Gastroesophageal sphincter (tissue), 4 donors: ENCODE measurements around the gene ATP5F1A. TPM values are rescaled to one million over a fixed set of nuclear protein-coding genes. Genes with fewer than 3 reads are reported as not detected.

Source experiments
- ATAC-seq: fragments of 150-250 bp; one replicate; pipeline ENCODE4 v1.9.1; 2016; ENCODE audit warnings: mild to moderate bottlenecking, moderate library complexity
- H3K27ac ChIP-seq, 4 donors: fragments of 200-600 bp; sonication (generic) in 3 of 4; 1 replicate in 3 of 4; 2 replicates in 1 of 4; pipeline ENCODE4 v1.5.1; 2016 to 2019
- H3K27me3 ChIP-seq: fragments of 200-600 bp; sonication (generic); one replicate; pipeline ENCODE4 v1.5.1; 2019
- H3K36me3 ChIP-seq, 2 donors: fragments of 200-600 bp; sonication (generic); one replicate each; pipeline ENCODE4 v1.5.1; 2019; ENCODE audit warnings: control low read depth in 1 of 2
- H3K4me1 ChIP-seq, 3 donors: fragments of 200-600 bp; sonication (generic); 1 replicate in 2 of 3; 2 replicates in 1 of 3; pipeline ENCODE4 v1.5.1; 2016 to 2019; ENCODE audit warnings: control low read depth in 2 of 3
- H3K4me3 ChIP-seq, 2 donors: fragments of 200-600 bp; sonication (generic); one replicate each; pipeline ENCODE4 v1.5.1; 2019; ENCODE audit warnings: mild to moderate bottlenecking in 1 of 2, moderate library complexity in 1 of 2
- H3K9me3 ChIP-seq, 3 donors: fragments of 200-600 bp; sonication (generic); one replicate each; pipeline ENCODE4 v1.5.1; 2017 to 2019; ENCODE audit warnings: control low read depth in 2 of 3
- CTCF ChIP-seq, 4 experiments: fragments of 200-600 bp in 2 of 4; fragments of 450-650 bp in 2 of 4; sonication (generic) in 1 of 4; IDR thresholded peaks; one replicate each; pipeline ENCODE4 v1.5.1; 2017 to 2019; ENCODE audit warnings: antibody characterized with exemption in 4 of 4, mild to moderate bottlenecking in 2 of 4, moderate library complexity in 2 of 4
- EP300 ChIP-seq: sonication (generic); formaldehyde crosslinking; IDR thresholded peaks from one replicate; pipeline ENCODE4 v1.6.1; 2017; ENCODE audit warnings: antibody characterized with exemption, mild to moderate bottlenecking
- POLR2A ChIP-seq, 2 donors: fragments of 450-650 bp; IDR thresholded peaks; one replicate each; pipeline ENCODE4 v1.6.1; 2017; ENCODE audit warnings: antibody characterized with exemption in 2 of 2, mild to moderate bottlenecking in 2 of 2, moderate library complexity in 1 of 2
- POLR2AphosphoS5 ChIP-seq: sonication (generic); formaldehyde crosslinking; IDR thresholded peaks from one replicate; pipeline ENCODE4 v1.6.1; 2017; ENCODE audit warnings: antibody characterized with exemption
- WGBS, 2 donors: methylation state at CpG; one replicate each; pipeline ENCODE4 v1.1.5; 2018; ENCODE audit warnings: low coverage in 1 of 2; 5-methylcytosine and 5-hydroxymethylcytosine counted together
- total RNA-seq, 4 donors: library from RNA; depleted of rRNA; stranded (reverse); fragments of >200 nt; gene quantifications; one replicate each; pipeline ENCODE4 v1.1.0, GENCODE V29; 2016

ATP5F1A gene
- total RNA-seq, 4 donors from 2014 or later: 461 to 688 (median 605) TPM

GRCh38 chr18:46109386-46109785 lies 11.3 kb upstream of the ATP5F1A start:
- 79 to 91% methylated on average over 4 to 5 of the region's 5 CpGs for WGBS, 2 donors
- Histone ChIP-seq H3K27me3 (no peaks in the 10 kb centered on the region), H3K4me3 (no peak overlapping the region), H3K9me3 (no peaks in the 10 kb centered on the region), H3K4me1 (peaks cover 0 to 15% (median 0%) of the 10 kb centered on the region in 3 donors), H3K27ac (no peak overlapping the region), H3K36me3 (peaks cover 0 to 43% of the 10 kb centered on the region in 2 donors)
- no peak for ATAC-seq
- TF ChIP-seq POLR2AphosphoS5: no peak
- no peak for TF ChIP-seq EP300
- TF ChIP-seq CTCF (IDR thresholded peaks at IDR 0.05): no peak
- no peak for TF ChIP-seq POLR2A (IDR thresholded peaks at IDR 0.05)

- Histone ChIP-seq H3K36me3 (peaks cover 0 to 15% of the 10 kb centered on the region in 2 donors), H3K9me3 (no peaks in the 10 kb centered on the region), H3K27ac (peak within 1 kb of the TSS; percentile 37 to 91 (median 87)), H3K4me1 (peaks cover 0 to 22% (median 0%) of the 10 kb centered on the region in 3 donors), H3K4me3 (peak within 1 kb of the TSS; percentile 45 to 77), H3K27me3 (no peaks in the 10 kb centered on the region)
- peak; percentile 96 for ATAC-seq
- TF ChIP-seq POLR2AphosphoS5: peak; percentile 66
- no peak for TF ChIP-seq CTCF (IDR thresholded peaks at IDR 0.05)
- peak; percentile 41 to 59 for TF ChIP-seq POLR2A (IDR thresholded peaks at IDR 0.05)
- TF ChIP-seq EP300: no peak
- 0 to 1% methylated on average over 26 to 28 of the region's 57 CpGs for WGBS, 2 donors
Measured at GRCh38 chr18:46104128-46104911, 6.2 kb upstream of the ATP5F1A start, which contains the start of gene HAUS1. TSS of gene HAUS1 (plus strand) at chr18:46104385. CDS start at chr18:46104412, 27 bp downstream.

- Histone ChIP-seq H3K27ac (no peak overlapping the region), H3K36me3 (peaks cover 0 to 4% of the 10 kb centered on the region in 2 donors), H3K4me1 (peaks cover 3 to 41% (median 12%) of the 10 kb centered on the region in 3 donors), H3K27me3 (no peaks in the 10 kb centered on the region), H3K9me3 (no peaks in the 10 kb centered on the region), H3K4me3 (no peak overlapping the region)
- 92 to 100% methylated on average over 2 to 8 of the region's 8 CpGs for WGBS, 2 donors
- TF ChIP-seq POLR2AphosphoS5: no peak
- TF ChIP-seq EP300: no peak
- TF ChIP-seq POLR2A (IDR thresholded peaks at IDR 0.05): no peak
- TF ChIP-seq CTCF (IDR thresholded peaks at IDR 0.05): no peak
- ATAC-seq: no peak
Measured at GRCh38 chr18:46099463-46099862, 1.4 kb upstream of the ATP5F1A start.

GRCh38 chr18:46098616-46098933 lies 479 bp upstream of the ATP5F1A start:
- TF ChIP-seq POLR2A (IDR thresholded peaks at IDR 0.05): no peak
- TF ChIP-seq POLR2AphosphoS5: no peak
- TF ChIP-seq CTCF (IDR thresholded peaks at IDR 0.05): no peak
- no peak for TF ChIP-seq EP300
- no peak for ATAC-seq
- H3K27ac ChIP-seq: peak overlapping the region; percentile 29 to 94 (median 86)
- 5 to 15% methylated on average over 10 of the region's 16 CpGs for WGBS, 2 donors
- no peaks in the 10 kb centered on the region for H3K27me3 ChIP-seq
- H3K4me3 ChIP-seq: peak overlapping the region; percentile 68 to 75
- peaks cover 0 to 13% of the 10 kb centered on the region in 2 donors for H3K36me3 ChIP-seq
- no peaks in the 10 kb centered on the region for H3K9me3 ChIP-seq
- H3K4me1 ChIP-seq: peaks cover 3 to 44% (median 15%) of the 10 kb centered on the region in 3 donors

- Histone ChIP-seq H3K4me1 (peaks cover 3 to 55% (median 15%) of the 10 kb centered on the region in 3 donors), H3K27me3 (no peaks in the 10 kb centered on the region), H3K27ac (peak overlapping the region; percentile 29 to 94 (median 86)), H3K36me3 (peaks cover 0 to 25% of the 10 kb centered on the region in 2 donors), H3K9me3 (no peaks in the 10 kb centered on the region), H3K4me3 (peak overlapping the region; percentile 68 to 75)
- TF ChIP-seq POLR2AphosphoS5 (no peak), POLR2A (IDR thresholded peaks at IDR 0.05) (no peak), EP300 (no peak), CTCF (IDR thresholded peaks at IDR 0.05) (no peak)
- 0% methylated on average over 5 to 7 of the region's 8 CpGs for WGBS, 2 donors
- ATAC-seq: no peak
Measured at GRCh38 chr18:46097431-46097800, 680 bp downstream of the ATP5F1A start.
